ENCODE measurements around the gene CFAP74.

Gene CFAP74

DNA sequence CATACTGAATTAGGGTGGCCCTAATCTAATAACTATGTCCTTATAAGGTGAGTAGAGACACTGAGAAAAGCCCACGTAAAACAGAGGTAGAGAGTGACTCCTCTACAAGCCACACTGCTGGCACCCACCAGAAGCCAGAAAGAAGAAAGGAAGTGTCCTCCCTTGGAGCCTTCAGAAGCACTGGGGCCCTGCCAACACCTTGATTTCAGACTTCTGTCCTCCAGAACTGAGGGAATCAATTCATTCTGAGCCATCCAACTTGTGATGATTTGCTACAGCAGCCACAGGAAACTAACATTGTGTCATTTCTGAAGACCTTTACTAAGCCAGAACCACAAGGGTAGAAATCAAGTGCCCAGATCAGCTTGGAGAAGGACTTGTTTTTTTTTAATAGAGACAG, 127.7 kb downstream of the CFAP74 start:
- no peak for TF ChIP-seq CTCF (IDR thresholded peaks at IDR 0.05; ENCODE audit: borderline replicate concordance, insufficient read depth, low read depth, low read length)
- no peak overlapping the region for H3K4me3 ChIP-seq (ENCODE audit: low read depth, low read length)

DNA sequence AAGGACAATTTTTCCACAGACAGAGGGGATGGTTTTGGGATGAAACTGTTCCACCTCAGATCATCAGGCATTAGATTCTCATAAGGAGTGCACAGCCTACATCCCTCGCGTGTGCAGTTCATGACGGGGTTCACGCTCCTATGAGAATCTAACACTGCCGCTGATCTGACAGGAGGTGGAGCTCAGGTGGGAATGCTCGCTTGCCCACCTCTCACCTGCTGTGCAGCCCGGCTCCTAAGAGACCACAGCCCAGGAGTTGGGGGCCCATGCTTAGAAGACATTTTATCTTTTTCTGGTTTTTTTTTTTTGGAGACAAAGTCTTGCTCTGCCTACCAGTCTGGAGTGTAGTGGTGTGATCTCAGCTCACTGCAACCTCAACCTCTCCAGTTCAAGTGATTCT, 128.7 kb downstream of the CFAP74 start:
- no peak for TF ChIP-seq CTCF (IDR thresholded peaks at IDR 0.05; ENCODE audit: borderline replicate concordance, insufficient read depth, low read depth, low read length)

GRCh38 chr1:1873186-1873585, 130.4 kb downstream of the CFAP74 start:
- TF ChIP-seq CTCF (IDR thresholded peaks at IDR 0.05; ENCODE audit: borderline replicate concordance, insufficient read depth, low read depth, low read length), result no peak
- H3K4me3 ChIP-seq (ENCODE audit: low read depth, low read length), result no peak overlapping the region

More for the DNA sequence above, 128.7 kb downstream of the CFAP74 start:
- H3K4me3 ChIP-seq (ENCODE audit: low read depth, low read length), result no peak overlapping the region

DNA sequence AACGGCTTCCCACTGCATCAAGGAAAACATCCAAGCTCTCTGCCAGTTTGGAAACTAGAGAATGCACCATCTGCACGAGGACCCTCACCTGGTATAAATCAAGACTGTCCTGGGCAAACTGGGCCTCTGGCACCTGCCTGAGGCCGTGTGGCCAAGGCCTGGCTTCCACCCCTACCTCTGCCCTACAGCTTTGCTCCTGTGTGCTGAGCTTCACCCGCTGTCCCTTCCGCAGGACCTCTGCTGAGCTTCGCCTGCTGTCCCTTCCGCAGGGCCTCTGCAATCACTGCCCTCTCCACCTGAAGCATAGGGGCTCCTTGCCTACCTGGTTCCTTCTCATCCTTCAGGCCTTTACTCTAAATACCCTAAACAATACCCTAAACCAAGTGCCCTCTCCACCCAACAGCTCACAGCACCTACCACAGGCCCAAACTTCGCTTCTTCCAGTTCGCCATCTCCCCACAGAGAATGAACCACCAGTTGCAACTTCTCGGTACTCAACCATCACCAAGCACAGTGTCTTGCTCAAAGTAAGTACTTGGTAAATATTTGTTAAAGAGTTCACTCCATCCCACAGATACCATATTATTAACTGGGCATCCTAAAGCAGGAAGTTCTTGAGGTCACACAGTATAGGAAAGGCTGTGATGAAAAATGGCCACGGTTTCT, 131.1 kb downstream of the CFAP74 start:
- TF ChIP-seq CTCF (IDR thresholded peaks at IDR 0.05; ENCODE audit: borderline replicate concordance, insufficient read depth, low read depth, low read length), result no peak
- no peak overlapping the region for H3K4me3 ChIP-seq (ENCODE audit: low read depth, low read length)
